DOHH2 (cell line): ENCODE results near the gene SNRNP35.
"Not testable (repeated sequence)": the region's sequence is repeated elsewhere in the genome, so short reads cannot be mapped to it uniquely, and the experiment has no call there.

Experiments used
- H3F3A ChIP-seq: fragments of 200-600 bp; sonication (generic), shearing (Covaris generic); 2 replicates; pipeline ENCODE4 v1.6.0; 2016; ENCODE audit warnings: antibody characterized with exemption, mild to moderate bottlenecking; ENCODE audit not compliant: control insufficient read depth, insufficient read depth
- H3K27ac ChIP-seq: fragments of 200-600 bp; sonication (generic); 2 replicates; pipeline ENCODE4 v1.5.1; 2014; ENCODE audit warnings: low read depth, mild to moderate bottlenecking, low read length, moderate library complexity
- H3K27me3 ChIP-seq: fragments of 200-600 bp; sonication (generic); 2 replicates; pipeline ENCODE4 v1.6.1; 2014; ENCODE audit warnings: mild to moderate bottlenecking, low read length, mixed read lengths; ENCODE audit not compliant: control insufficient read depth
- H3K36me3 ChIP-seq: fragments of 200-600 bp; sonication (generic); 2 replicates; pipeline ENCODE4 v1.6.1; 2014; ENCODE audit warnings: mild to moderate bottlenecking, low read length, moderate library complexity, mixed read lengths; ENCODE audit not compliant: control insufficient read depth
- H3K4me1 ChIP-seq: fragments of 200-600 bp; sonication (generic); 2 replicates; pipeline ENCODE4 v1.6.1; 2014; ENCODE audit warnings: mild to moderate bottlenecking, low read length, mixed read lengths; ENCODE audit not compliant: control insufficient read depth
- H3K4me2 ChIP-seq: fragments of 200-600 bp; sonication (generic); 2 replicates; pipeline ENCODE4 v1.6.0; 2014; ENCODE audit warnings: mild to moderate bottlenecking, low read length, moderate library complexity
- H3K4me3 ChIP-seq: fragments of 200-600 bp; sonication (generic); 2 replicates; pipeline ENCODE4 v1.5.1; 2014; ENCODE audit warnings: mild to moderate bottlenecking, low read length, mixed read lengths
- H3K79me2 ChIP-seq: fragments of 200-600 bp; sonication (generic); 2 replicates; pipeline ENCODE4 v1.6.1; 2014; ENCODE audit warnings: mild to moderate bottlenecking, low read length, mixed read lengths; ENCODE audit not compliant: control insufficient read depth
- H3K9me2 ChIP-seq: fragments of 200-600 bp; sonication (generic); replicated peaks from 2 replicates; pipeline ENCODE4 v1.6.1; 2014; ENCODE audit warnings: mild to moderate bottlenecking, low read length, mixed read lengths; ENCODE audit not compliant: control insufficient read depth
- H3K9me3 ChIP-seq: fragments of 200-600 bp; sonication (generic); 2 replicates; pipeline ENCODE4 v1.6.1; 2014; ENCODE audit warnings: antibody characterized with exemption, low read length, mixed read lengths; ENCODE audit not compliant: control insufficient read depth, insufficient read depth
- H4K20me1 ChIP-seq: fragments of 200-600 bp; sonication (generic); 2 replicates; pipeline ENCODE4 v1.6.0; 2014; ENCODE audit warnings: low read depth, mild to moderate bottlenecking, antibody characterized with exemption, low read length, moderate library complexity; ENCODE audit not compliant: control insufficient read depth, insufficient read depth
- EZH2phosphoT487 ChIP-seq: fragments of 200-600 bp; sonication (generic); IDR thresholded peaks from 2 replicates; pipeline ENCODE4 v1.6.1; 2017; ENCODE audit warnings: borderline replicate concordance, mild to moderate bottlenecking, antibody characterized with exemption, low read length, moderate library complexity, mixed read lengths
- TF ChIP-seq, protein P1 (sequence below): fragments of 200-600 bp; sonication (generic); IDR thresholded peaks from one replicate; pipeline ENCODE4 v1.5.1; 2014; ENCODE audit warnings: antibody characterized with exemption, mild to moderate bottlenecking, low read depth, low read length; ENCODE audit not compliant: poor library complexity, severe bottlenecking

SNRNP35 gene, protein sequence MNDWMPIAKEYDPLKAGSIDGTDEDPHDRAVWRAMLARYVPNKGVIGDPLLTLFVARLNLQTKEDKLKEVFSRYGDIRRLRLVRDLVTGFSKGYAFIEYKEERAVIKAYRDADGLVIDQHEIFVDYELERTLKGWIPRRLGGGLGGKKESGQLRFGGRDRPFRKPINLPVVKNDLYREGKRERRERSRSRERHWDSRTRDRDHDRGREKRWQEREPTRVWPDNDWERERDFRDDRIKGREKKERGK

DNA sequence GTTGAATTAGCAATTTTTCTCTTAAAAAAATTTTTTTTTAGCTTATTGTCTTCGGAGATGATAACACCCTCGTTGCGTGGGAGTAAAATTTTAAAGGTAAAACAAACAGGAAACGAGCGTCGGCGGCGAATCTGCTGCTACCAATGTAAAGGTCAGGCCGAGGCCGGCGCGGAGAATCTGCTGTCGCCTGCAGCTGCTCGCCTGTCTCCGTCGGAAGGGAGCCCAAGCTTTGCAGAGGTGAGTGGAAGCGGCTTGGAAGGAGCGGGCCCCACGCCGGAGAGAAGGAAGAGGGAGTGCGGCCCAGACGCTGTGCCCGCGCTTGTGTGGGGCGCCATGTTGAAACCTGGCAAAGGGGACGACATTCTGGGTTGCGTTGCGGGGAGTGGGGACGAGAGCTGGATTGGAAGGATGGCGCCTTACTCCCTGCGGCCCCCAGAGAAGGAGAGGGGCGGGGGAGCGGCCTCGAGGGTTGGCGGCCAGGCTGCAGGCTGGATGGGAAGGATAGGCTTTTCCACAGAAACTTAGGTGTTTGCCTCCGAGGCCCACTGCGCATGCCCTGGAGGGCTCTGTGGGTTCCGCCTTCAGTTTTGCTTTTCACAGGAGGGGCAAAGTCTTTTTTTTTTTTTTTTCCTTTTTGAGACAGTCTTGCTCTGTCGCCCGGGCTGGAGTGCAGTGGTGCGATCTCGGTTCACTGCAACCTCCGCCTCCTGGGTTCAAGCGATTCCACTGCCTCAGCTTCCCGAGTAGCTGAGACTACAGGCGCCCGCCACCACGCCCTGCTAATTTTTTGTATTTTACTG is at the start of gene SNRNP35:
Gene SNRNP35, plus strand, starts transcription at position 160 of the 800 bp plus-strand sequence. CDS start 7,402 bp downstream, outside the sequence.
- TF ChIP-seq, protein P1, sequence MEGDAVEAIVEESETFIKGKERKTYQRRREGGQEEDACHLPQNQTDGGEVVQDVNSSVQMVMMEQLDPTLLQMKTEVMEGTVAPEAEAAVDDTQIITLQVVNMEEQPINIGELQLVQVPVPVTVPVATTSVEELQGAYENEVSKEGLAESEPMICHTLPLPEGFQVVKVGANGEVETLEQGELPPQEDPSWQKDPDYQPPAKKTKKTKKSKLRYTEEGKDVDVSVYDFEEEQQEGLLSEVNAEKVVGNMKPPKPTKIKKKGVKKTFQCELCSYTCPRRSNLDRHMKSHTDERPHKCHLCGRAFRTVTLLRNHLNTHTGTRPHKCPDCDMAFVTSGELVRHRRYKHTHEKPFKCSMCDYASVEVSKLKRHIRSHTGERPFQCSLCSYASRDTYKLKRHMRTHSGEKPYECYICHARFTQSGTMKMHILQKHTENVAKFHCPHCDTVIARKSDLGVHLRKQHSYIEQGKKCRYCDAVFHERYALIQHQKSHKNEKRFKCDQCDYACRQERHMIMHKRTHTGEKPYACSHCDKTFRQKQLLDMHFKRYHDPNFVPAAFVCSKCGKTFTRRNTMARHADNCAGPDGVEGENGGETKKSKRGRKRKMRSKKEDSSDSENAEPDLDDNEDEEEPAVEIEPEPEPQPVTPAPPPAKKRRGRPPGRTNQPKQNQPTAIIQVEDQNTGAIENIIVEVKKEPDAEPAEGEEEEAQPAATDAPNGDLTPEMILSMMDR = no peak
- no peak for TF ChIP-seq EZH2phosphoT487
- H3K79me2 ChIP-seq = peaks cover 43% of the 10 kb centered on the region
- H3K4me2 ChIP-seq = peak within 1 kb of the TSS; percentile 68

DNA sequence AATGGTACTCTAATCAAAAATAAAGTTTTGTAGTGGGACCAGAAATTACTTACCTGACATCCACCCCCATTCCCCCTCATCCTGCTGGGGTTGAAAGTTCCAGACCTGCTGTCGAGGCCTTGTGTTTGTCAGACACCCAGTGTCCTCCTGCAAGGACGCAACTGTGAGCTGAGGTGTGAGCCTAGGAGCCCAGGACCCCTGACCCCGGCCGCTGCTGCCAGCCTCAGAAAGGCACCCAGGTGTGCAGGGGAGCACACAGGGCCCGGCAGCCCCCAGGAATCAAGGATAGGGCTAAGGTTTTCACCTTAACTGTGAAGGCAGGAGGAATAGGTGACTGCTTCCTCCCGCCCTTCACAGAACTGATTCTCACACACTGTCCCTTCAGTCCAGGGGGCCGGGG is 49.3 kb upstream of the SNRNP35 start:
- not testable (repeated sequence) for H3K4me2 ChIP-seq, H3K79me2 ChIP-seq, H3K9me2 ChIP-seq, H3K4me1 ChIP-seq, H3K27me3 ChIP-seq, H3K4me3 ChIP-seq, H3K27ac ChIP-seq, H3F3A ChIP-seq, H3K9me3 ChIP-seq, H4K20me1 ChIP-seq
- peaks cover 36% of the 10 kb centered on the region for H3K36me3 ChIP-seq

More for the DNA sequence above, at the start of gene SNRNP35:
- Histone ChIP-seq H3K27me3 (no peaks in the 10 kb centered on the region), H3K4me1 (peaks cover 11% of the 10 kb centered on the region), H3K36me3 (0 out of 2 replicates have a peak, but pooled peaks cover 4% of the 10 kb centered on the region), H4K20me1 (no peaks in the 10 kb centered on the region), H3F3A (peaks cover 7% of the 10 kb centered on the region; the same call in 1 of the 2 replicates), H3K27ac (peak within 1 kb of the TSS; percentile 92), H3K4me3 (peak within 1 kb of the TSS; percentile 76), H3K9me2 (no peaks in the 10 kb centered on the region), H3K9me3 (no peaks in the 10 kb centered on the region)

DNA sequence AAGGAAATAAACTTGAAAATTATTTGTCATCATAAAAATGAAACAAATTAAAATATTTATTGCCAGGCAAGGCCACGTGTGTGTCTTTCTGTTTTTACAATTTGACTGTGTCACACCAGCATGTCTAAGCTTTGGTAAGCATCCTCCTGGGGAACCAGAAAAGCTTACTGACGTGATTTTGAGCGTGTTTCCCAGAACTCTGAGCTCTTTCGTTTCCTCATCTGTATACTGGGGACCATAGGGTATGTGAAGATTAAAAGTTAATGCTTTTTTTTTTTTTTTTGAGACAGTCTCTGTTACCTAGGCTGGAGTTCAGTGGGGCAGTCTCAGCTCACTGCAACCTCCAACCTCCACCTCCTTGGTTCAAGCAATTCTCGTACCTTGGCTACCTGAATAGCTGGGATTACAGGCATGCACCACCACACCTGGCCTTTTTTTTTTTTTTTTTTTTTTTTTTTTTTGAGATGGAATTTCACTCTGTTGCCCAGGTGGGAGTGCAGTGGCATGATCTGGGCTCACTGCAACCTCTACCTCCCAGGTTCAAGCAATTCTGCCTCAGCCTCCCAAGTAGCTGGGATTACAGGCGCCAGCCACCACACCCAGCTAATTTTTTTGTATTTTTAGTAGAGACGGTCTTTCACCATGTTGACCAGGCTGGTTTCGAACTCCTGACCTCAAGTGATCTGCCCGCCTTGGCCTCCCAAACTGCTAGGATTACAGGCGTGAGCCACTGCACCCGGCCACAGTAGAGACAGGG is 48.5 kb upstream of the SNRNP35 start:
- H3K27ac ChIP-seq, H3K9me2 ChIP-seq, H3K4me2 ChIP-seq, H3K27me3 ChIP-seq, H3K9me3 ChIP-seq, H3F3A ChIP-seq, H3K79me2 ChIP-seq, H4K20me1 ChIP-seq, H3K4me1 ChIP-seq, H3K4me3 ChIP-seq: not testable (repeated sequence)
- H3K36me3 ChIP-seq = peaks cover 28% of the 10 kb centered on the region

DNA sequence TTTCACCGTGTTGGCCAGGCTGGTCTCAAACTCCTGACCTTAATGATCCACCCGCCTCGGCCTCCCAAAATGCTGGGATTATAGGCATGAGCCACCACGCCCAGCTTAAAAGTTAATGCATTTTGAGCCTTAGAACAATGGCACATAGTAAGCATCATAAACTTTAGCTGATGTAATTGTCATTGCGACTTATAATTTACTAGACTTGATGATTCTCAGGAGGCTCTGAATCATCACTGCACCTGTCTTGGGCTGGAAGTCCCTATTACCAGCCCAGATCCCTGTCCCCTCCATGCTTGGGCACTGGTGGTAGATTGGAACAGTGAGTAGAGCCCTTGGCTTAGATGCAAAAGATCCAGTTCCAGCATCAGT is 47.9 kb upstream of the SNRNP35 start:
- Histone ChIP-seq H3K9me3 (no peaks in the 10 kb centered on the region), H3K9me2 (no peaks in the 10 kb centered on the region), H4K20me1 (no peaks in the 10 kb centered on the region), H3K36me3 (peaks cover 24% of the 10 kb centered on the region), H3F3A (peaks cover 10% of the 10 kb centered on the region), H3K4me3 (no peak overlapping the region), H3K79me2 (no peaks in the 10 kb centered on the region), H3K4me2 (no peak overlapping the region), H3K4me1 (no peaks in the 10 kb centered on the region), H3K27ac (no peak overlapping the region), H3K27me3 (no peaks in the 10 kb centered on the region)
- TF ChIP-seq, protein P1 = no peak
- no peak for TF ChIP-seq EZH2phosphoT487
